Mesodermal cell (in vitro differentiated cells): ENCODE data around the gene PIGP.
"Not testable (repeated sequence)": the region's sequence is repeated elsewhere in the genome, so short reads cannot be mapped to it uniquely, and the experiment has no call there.

Experiments used
- H3K27ac ChIP-seq: 2 replicates; pipeline ENCODE4 v1.7.0; 2013; ENCODE audit warnings: mild to moderate bottlenecking, low read depth, low read length, moderate library complexity; ENCODE audit not compliant: severe bottlenecking
- H3K36me3 ChIP-seq: 2 replicates; pipeline ENCODE4 v1.7.1; 2013; ENCODE audit warnings: mild to moderate bottlenecking, low read length, moderate library complexity; ENCODE audit not compliant: control insufficient read depth, insufficient read depth
- H3K4me1 ChIP-seq: one replicate; pipeline ENCODE4 v1.7.1; 2013; ENCODE audit warnings: mild to moderate bottlenecking, low read length; ENCODE audit not compliant: insufficient read depth, control insufficient read depth, poor library complexity, severe bottlenecking
- H3K4me3 ChIP-seq: 2 replicates; pipeline ENCODE4 v1.7.0; 2013; ENCODE audit warnings: low read length, control low read depth, mild to moderate bottlenecking; ENCODE audit not compliant: insufficient read depth, poor library complexity, severe bottlenecking; ENCODE audit errors: extremely low read depth
- H3K9me3 ChIP-seq: 2 replicates; pipeline ENCODE4 v1.7.1; 2013; ENCODE audit warnings: mild to moderate bottlenecking, low read length, moderate library complexity; ENCODE audit not compliant: control insufficient read depth
- WGBS, 2 experiments: methylation state at CpG; one replicate each; pipeline ENCODE4 v1.1.5; 2013; ENCODE audit warnings: missing lambda C conversion rate in 2 of 2; ENCODE audit not compliant: insufficient coverage in 2 of 2; 5-methylcytosine and 5-hydroxymethylcytosine counted together

The PIGP gene

GRCh38 chr21:37043818-37044217 is 29.1 kb downstream of the PIGP start:
- WGBS, 2 experiments, result 91 to 94% methylated on average over 6 of the region's 6 CpGs
- H3K4me3 ChIP-seq, result no peak overlapping the region
- no peaks in the 10 kb centered on the region for H3K36me3 ChIP-seq

DNA sequence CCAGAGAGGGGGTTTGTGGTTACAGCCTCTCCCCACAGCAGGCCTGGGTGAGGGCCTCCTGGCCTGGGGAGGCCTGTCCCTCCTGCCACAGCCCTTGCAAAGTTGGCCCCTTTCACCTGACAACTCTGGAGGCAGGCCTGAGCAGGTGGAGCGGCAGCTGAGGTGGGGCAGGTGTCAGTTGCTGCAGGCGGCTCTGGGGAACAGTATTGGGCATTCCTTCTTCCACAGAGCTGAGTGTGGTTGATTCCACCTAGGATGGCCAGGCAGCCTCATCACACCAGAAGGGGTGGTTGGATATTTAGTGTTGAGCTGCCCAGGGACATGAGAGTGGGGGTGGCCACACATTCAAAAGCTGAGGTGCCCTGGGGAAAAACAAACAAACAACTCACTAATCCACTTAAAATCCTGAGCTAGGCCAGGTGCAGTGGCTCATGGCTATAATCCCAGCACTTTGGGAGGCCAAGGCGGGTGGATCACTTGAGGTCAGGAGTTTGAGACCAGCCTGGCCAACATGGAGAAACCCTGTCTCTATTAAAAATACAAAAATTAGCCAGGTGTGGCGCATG is 31.1 kb downstream of the PIGP start:
- Histone ChIP-seq H3K4me1 (no peaks in the 10 kb centered on the region), H3K27ac (no peak overlapping the region), H3K9me3 (no peaks in the 10 kb centered on the region), H3K36me3 (no peaks in the 10 kb centered on the region), H3K4me3 (no peak overlapping the region)
- 69 to 90% methylated on average over 2 to 4 of the region's 4 CpGs for WGBS, 2 experiments

More at GRCh38 chr21:37043818-37044217, 29.1 kb downstream of the PIGP start:
- Histone ChIP-seq H3K27ac (no peak overlapping the region), H3K4me1 (no peaks in the 10 kb centered on the region), H3K9me3 (no peaks in the 10 kb centered on the region)

- Histone ChIP-seq H3K9me3 (no peaks in the 10 kb centered on the region), H3K4me1 (no peaks in the 10 kb centered on the region), H3K36me3 (no peaks in the 10 kb centered on the region), H3K4me3 (no peak overlapping the region), H3K27ac (no peak overlapping the region)
- WGBS, 2 experiments, result no CpG with 5 or more reads among the region's 3 CpGs
These were observed 32.7 kb downstream of the PIGP start for GRCh38 chr21:37040212-37040611.

- WGBS, 2 experiments, result 42 to 65% methylated on average over 3 to 8 of the region's 9 CpGs
These were observed 33.3 kb downstream of the PIGP start for GRCh38 chr21:37039411-37040075.

GRCh38 chr21:37036177-37036576 is 36.7 kb downstream of the PIGP start:
- H3K9me3 ChIP-seq, result no peaks in the 10 kb centered on the region
- no peak overlapping the region for H3K4me3 ChIP-seq
- 100% methylated on average over 2 of the region's 4 CpGs; no CpG with 5 or more reads in 1 of the 2 experiments for WGBS, 2 experiments
- H3K36me3 ChIP-seq, result no peaks in the 10 kb centered on the region
- H3K4me1 ChIP-seq, result peaks cover 4% of the 10 kb centered on the region
- no peak overlapping the region for H3K27ac ChIP-seq

More at GRCh38 chr21:37039411-37040075, 33.3 kb downstream of the PIGP start:
- Histone ChIP-seq H3K4me1 (no peaks in the 10 kb centered on the region), H3K9me3 (no peaks in the 10 kb centered on the region), H3K4me3 (no peak overlapping the region), H3K36me3 (no peaks in the 10 kb centered on the region), H3K27ac (no peak overlapping the region)

GRCh38 chr21:37034394-37034793 is 38.5 kb downstream of the PIGP start:
- H3K36me3 ChIP-seq, H3K9me3 ChIP-seq, H3K4me3 ChIP-seq, H3K27ac ChIP-seq, H3K4me1 ChIP-seq: not testable (repeated sequence)
- WGBS, 2 experiments, result 62 to 90% methylated on average over 2 of the region's 4 CpGs

DNA sequence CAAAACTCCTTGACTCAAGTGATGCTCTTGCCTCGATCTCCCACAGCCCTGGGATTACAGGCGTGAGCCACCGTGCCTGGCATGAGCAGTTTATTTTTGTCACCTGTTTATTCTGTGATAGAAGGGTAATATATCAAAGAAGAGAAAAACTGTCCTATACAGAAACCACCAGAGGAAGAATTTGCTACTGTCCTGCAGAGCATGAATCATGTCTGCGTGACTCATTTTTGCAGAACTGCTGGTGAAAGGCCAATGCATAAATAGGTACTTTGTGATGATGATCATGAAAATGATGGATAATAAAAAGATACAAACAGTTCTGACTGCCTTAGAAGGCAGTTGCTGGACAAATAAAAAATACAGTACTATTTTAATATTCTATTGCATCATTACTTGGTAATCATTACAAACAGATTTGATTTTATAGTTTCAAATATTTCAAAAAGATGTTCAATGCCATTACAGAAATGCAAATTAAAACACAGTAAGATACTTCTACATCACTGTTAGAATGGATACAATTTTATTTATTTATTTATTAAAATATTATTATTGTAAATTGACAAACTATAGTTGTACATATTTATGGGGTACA is 39.9 kb downstream of the PIGP start:
- H3K9me3 ChIP-seq, result no peaks in the 10 kb centered on the region
- no peak overlapping the region for H3K4me3 ChIP-seq
- peaks cover 4% of the 10 kb centered on the region for H3K4me1 ChIP-seq
- no peaks in the 10 kb centered on the region for H3K36me3 ChIP-seq
- WGBS, 2 experiments, result 60 to 93% methylated on average over 1 to 2 of the region's 4 CpGs
- no peak overlapping the region for H3K27ac ChIP-seq

DNA sequence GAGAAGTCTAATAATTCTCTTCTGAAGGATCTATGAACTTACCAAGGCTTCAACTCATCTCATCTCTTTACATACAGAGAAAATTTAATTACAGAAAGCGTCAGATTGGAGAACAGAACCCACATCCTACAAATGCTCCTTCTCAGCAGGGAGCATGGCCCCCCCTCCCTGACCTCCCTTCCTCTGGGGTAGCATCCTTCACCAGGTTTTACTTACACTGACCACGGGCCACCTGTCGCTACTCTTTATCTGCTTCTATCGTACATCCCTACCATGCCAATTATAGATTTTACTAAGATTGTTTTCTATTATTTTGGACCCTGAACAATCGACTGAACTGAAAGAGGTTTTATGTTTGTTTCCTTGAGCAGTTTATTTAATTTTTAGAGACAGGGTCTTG is 40.6 kb downstream of the PIGP start:
- 80 to 93% methylated on average over 1 to 3 of the region's 5 CpGs for WGBS, 2 experiments
- H3K27ac ChIP-seq, result no peak overlapping the region
- H3K4me1 ChIP-seq, result peaks cover 4% of the 10 kb centered on the region
- no peak overlapping the region for H3K4me3 ChIP-seq
- H3K36me3 ChIP-seq, result no peaks in the 10 kb centered on the region
- H3K9me3 ChIP-seq, result no peaks in the 10 kb centered on the region

GRCh38 chr21:37030864-37031263 is 42.0 kb downstream of the PIGP start:
- WGBS, 2 experiments, result 90 to 94% methylated on average over 2 to 3 of the region's 4 CpGs
- Histone ChIP-seq H3K9me3 (no peaks in the 10 kb centered on the region), H3K27ac (no peak overlapping the region), H3K36me3 (no peaks in the 10 kb centered on the region), H3K4me1 (peaks cover 4% of the 10 kb centered on the region), H3K4me3 (no peak overlapping the region)

- Histone ChIP-seq H3K9me3 (no peaks in the 10 kb centered on the region), H3K4me1 (peaks cover 4% of the 10 kb centered on the region), H3K36me3 (no peaks in the 10 kb centered on the region), H3K4me3 (no peak overlapping the region), H3K27ac (no peak overlapping the region)
- WGBS, 2 experiments, result 92 to 100% methylated on average over 2 to 4 of the region's 4 CpGs
These were observed 44.3 kb downstream of the PIGP start for GRCh38 chr21:37028570-37028969.

GRCh38 chr21:37026499-37026898 is 46.4 kb downstream of the PIGP start:
- WGBS, 2 experiments, result 40 to 70% methylated on average over 1 to 2 of the region's 4 CpGs
- H3K9me3 ChIP-seq, result no peaks in the 10 kb centered on the region
- no peaks in the 10 kb centered on the region for H3K4me1 ChIP-seq
- no peak overlapping the region for H3K4me3 ChIP-seq
- no peaks in the 10 kb centered on the region for H3K36me3 ChIP-seq
- no peak overlapping the region for H3K27ac ChIP-seq
